ENCODE measurements around the gene SLC8A1. TPM values are rescaled to one million over a fixed set of nuclear protein-coding genes. Genes with fewer than 3 reads are reported as not detected.
A peak's percentile ranks its signal among the peaks of the same experiment; 100 is the strongest.

Gene SLC8A1
- total RNA-seq, 2 donors from 2014 or later = 0.66 to 7.8 TPM

GRCh38 chr2:40218679-40219078, 233.2 kb downstream of the SLC8A1 start:
- Histone ChIP-seq H3K9me3 (no peaks in the 10 kb centered on the region), H3K27me3 (no peaks in the 10 kb centered on the region), H3K36me3 (replicated peaks in 1 of 2; ENCODE audit: insufficient read depth in 1 of 2, low read depth in 2 of 2) (no peaks in the 10 kb centered on the region), H3K27ac (no peak overlapping the region), H3K4me3 (no peak overlapping the region), H3K4me1 (no peaks in the 10 kb centered on the region)
- intact Hi-C loops (cut with DNase I) = no loop called here
- peak in 3 of 4 donors; percentile 55 to 56 (median 55) for DNase-seq
- no peak for ATAC-seq
- TF ChIP-seq CTCF (IDR thresholded peaks at IDR 0.05) (no peak), POLR2A (IDR thresholded peaks at IDR 0.05) (no peak)
- WGBS, 2 donors = 7 to 15% methylated on average over 3 of the region's 3 CpGs

- H3K27me3 ChIP-seq = no peaks in the 10 kb centered on the region
- DNase-seq (no peak), ATAC-seq (no peak)
- H3K4me3 ChIP-seq = no peak overlapping the region
- H3K27ac ChIP-seq = no peak overlapping the region
- no peaks in the 10 kb centered on the region for H3K36me3 ChIP-seq (replicated peaks in 1 of 2; ENCODE audit: insufficient read depth in 1 of 2, low read depth in 2 of 2)
- 28 to 29% methylated on average over 3 of the region's 3 CpGs for WGBS, 2 donors
- intact Hi-C loops (cut with DNase I) = no loop called here
- H3K4me1 ChIP-seq = no peaks in the 10 kb centered on the region
- H3K9me3 ChIP-seq = no peaks in the 10 kb centered on the region
- TF ChIP-seq CTCF (IDR thresholded peaks at IDR 0.05) (no peak), POLR2A (IDR thresholded peaks at IDR 0.05) (no peak)
Measured at GRCh38 chr2:40213619-40214018, 238.3 kb downstream of the SLC8A1 start.

DNA sequence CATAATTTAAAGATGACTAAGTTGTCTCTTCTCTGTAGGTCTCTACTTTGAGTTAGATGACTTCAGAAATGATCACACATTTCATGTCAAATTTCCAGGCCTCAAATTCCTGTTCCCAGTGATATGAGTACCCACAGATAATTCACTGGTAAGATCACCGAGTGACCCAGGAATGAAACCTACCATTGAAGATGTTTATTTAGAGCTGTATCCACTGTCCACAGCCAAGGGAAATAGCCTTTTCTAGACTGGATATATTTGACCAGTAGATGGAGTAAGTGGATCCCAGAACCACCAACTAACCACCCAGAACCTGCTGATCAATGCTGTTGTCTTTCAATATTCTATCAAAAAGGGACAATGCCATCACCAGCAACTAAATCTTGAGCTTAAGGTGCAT, 238.8 kb downstream of the SLC8A1 start:
- no peak for ATAC-seq
- intact Hi-C loops (cut with DNase I) = no loop called here
- no peak for DNase-seq
- TF ChIP-seq CTCF (IDR thresholded peaks at IDR 0.05) (peak in 5 of 7 experiments; percentile 16 to 41 (median 25)), POLR2A (IDR thresholded peaks at IDR 0.05) (no peak)
- Histone ChIP-seq H3K4me1 (no peaks in the 10 kb centered on the region), H3K27ac (no peak overlapping the region), H3K4me3 (no peak overlapping the region), H3K27me3 (no peaks in the 10 kb centered on the region), H3K9me3 (no peaks in the 10 kb centered on the region), H3K36me3 (replicated peaks in 1 of 2; ENCODE audit: insufficient read depth in 1 of 2, low read depth in 2 of 2) (no peaks in the 10 kb centered on the region)
- WGBS, 2 donors = 45 to 64% methylated on average over 1 of the region's 1 CpG

- Histone ChIP-seq H3K4me3 (no peak overlapping the region), H3K36me3 (replicated peaks in 1 of 2; ENCODE audit: insufficient read depth in 1 of 2, low read depth in 2 of 2) (no peaks in the 10 kb centered on the region), H3K27ac (no peak overlapping the region), H3K4me1 (no peaks in the 10 kb centered on the region), H3K27me3 (no peaks in the 10 kb centered on the region), H3K9me3 (no peaks in the 10 kb centered on the region)
- no peak for TF ChIP-seq CTCF (IDR thresholded peaks at IDR 0.05)
- 61 to 64% methylated on average over 1 of the region's 1 CpG for WGBS, 2 donors
- no peak for DNase-seq
- ATAC-seq = no peak
- intact Hi-C loops (cut with DNase I) = no loop called here
Measured at GRCh38 chr2:40210968-40211353, 240.9 kb downstream of the SLC8A1 start.

DNA sequence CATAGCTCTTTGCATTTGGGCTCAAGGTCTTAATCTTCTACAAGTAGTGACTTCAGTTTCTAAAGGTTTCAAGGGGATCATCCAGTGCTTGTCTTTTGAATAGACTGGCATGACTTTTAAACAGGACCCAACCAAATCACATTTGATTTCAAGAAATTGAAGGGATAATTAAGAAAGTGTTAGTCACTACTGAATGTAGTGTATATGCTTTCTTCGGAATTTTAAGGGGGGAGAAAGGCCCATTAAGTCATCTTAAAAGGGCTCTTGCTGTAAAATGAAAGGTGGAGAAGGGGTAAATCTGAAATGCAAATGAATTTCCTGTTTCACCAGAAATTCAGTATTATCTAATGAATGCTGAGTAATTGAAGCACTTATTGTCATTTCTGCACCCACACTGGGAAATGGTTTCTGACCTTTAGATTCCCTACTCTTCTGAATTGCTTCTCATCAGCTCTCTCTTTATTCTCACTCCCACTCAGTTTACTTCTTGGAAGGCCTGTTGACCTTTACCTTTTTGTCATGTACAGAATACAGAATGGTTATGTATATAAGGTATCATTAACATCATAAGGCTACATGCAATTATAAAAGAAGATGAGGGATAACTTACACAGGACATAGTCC, 241.4 kb downstream of the SLC8A1 start:
- H3K27ac ChIP-seq = no peak overlapping the region
- H3K9me3 ChIP-seq = no peaks in the 10 kb centered on the region
- no peaks in the 10 kb centered on the region for H3K27me3 ChIP-seq
- no peaks in the 10 kb centered on the region for H3K36me3 ChIP-seq (replicated peaks in 1 of 2; ENCODE audit: insufficient read depth in 1 of 2, low read depth in 2 of 2)
- H3K4me1 ChIP-seq = no peaks in the 10 kb centered on the region
- WGBS, 2 donors = 70 to 83% methylated on average over 1 of the region's 1 CpG
- intact Hi-C loops (cut with DNase I) = no loop called here
- TF ChIP-seq CTCF (IDR thresholded peaks at IDR 0.05) = no peak
- TF ChIP-seq POLR2A (IDR thresholded peaks at IDR 0.05) = no peak
- ATAC-seq = no peak
- DNase-seq = no peak
- no peak overlapping the region for H3K4me3 ChIP-seq
